Measurements from ENCODE around the gene CREBL2. TPM values are rescaled to one million over a fixed set of nuclear protein-coding genes. Genes with fewer than 3 reads are reported as not detected.

CREBL2 gene
- total RNA-seq, 3 donors from 2014 or later: 23.3 to 35.9 (median 25.4) TPM

- DNase-seq: no peak
- H3K4me3 ChIP-seq: no peak overlapping the region
- no peaks in the 10 kb centered on the region for H3K9me3 ChIP-seq
- peak; percentile 20 for ATAC-seq
- no peak for TF ChIP-seq CTCF (IDR thresholded peaks at IDR 0.05)
- H3K4me1 ChIP-seq (ENCODE audit: low read depth): peaks cover 12% of the 10 kb centered on the region
- intact Hi-C loops (cut with DNase I, micrococcal nuclease): no loop called here
- no peaks in the 10 kb centered on the region for H3K36me3 ChIP-seq (ENCODE audit: low read depth)
These were observed 9.1 kb downstream of the CREBL2 start for GRCh38 chr12:12620730-12621315.

- ATAC-seq (peak; percentile 57), DNase-seq (no peak)
- peaks cover 15% of the 10 kb centered on the region for H3K4me1 ChIP-seq (ENCODE audit: low read depth)
- no peaks in the 10 kb centered on the region for H3K9me3 ChIP-seq
- H3K36me3 ChIP-seq (ENCODE audit: low read depth): no peaks in the 10 kb centered on the region
- intact Hi-C loops (cut with DNase I, micrococcal nuclease): no loop called here
- H3K4me3 ChIP-seq: no peak overlapping the region
- TF ChIP-seq CTCF (IDR thresholded peaks at IDR 0.05): no peak
These were observed 10.7 kb downstream of the CREBL2 start for GRCh38 chr12:12622418-12622817.

- Histone ChIP-seq H3K9me3 (no peaks in the 10 kb centered on the region), H3K36me3 (ENCODE audit: low read depth) (no peaks in the 10 kb centered on the region), H3K4me3 (no peak overlapping the region), H3K4me1 (ENCODE audit: low read depth) (peaks cover 16% of the 10 kb centered on the region)
- no peak for DNase-seq
- TF ChIP-seq CTCF (IDR thresholded peaks at IDR 0.05): no peak
- no peak for ATAC-seq
- intact Hi-C loops (cut with DNase I, micrococcal nuclease): no loop called here
These were observed 12.9 kb downstream of the CREBL2 start for GRCh38 chr12:12624498-12624992.

- no peak for TF ChIP-seq CTCF (IDR thresholded peaks at IDR 0.05)
- DNase-seq: no peak
- Histone ChIP-seq H3K36me3 (ENCODE audit: low read depth) (no peaks in the 10 kb centered on the region), H3K4me3 (no peak overlapping the region), H3K9me3 (no peaks in the 10 kb centered on the region), H3K4me1 (ENCODE audit: low read depth) (peaks cover 8% of the 10 kb centered on the region)
- intact Hi-C loops (cut with DNase I, micrococcal nuclease): no loop called here
- ATAC-seq: no peak
These were observed 14.8 kb downstream of the CREBL2 start for GRCh38 chr12:12626471-12626870.

GRCh38 chr12:12627308-12627827 is 15.7 kb downstream of the CREBL2 start:
- ATAC-seq: no peak
- intact Hi-C loops (cut with DNase I, micrococcal nuclease): no loop called here
- Histone ChIP-seq H3K36me3 (ENCODE audit: low read depth) (no peaks in the 10 kb centered on the region), H3K4me3 (no peak overlapping the region), H3K9me3 (no peaks in the 10 kb centered on the region), H3K4me1 (ENCODE audit: low read depth) (peaks cover 4% of the 10 kb centered on the region)
- TF ChIP-seq CTCF (IDR thresholded peaks at IDR 0.05): no peak
- DNase-seq: no peak
